WTC11 (cell line): ENCODE data around the gene SQOR. TPM values are rescaled to one million over a fixed set of nuclear protein-coding genes. Genes with fewer than 3 reads are reported as not detected.

Experiments used
- ARID4B ChIP-seq: sonication (generic); formaldehyde crosslinking; IDR thresholded peaks from 2 replicates; pipeline ENCODE4 v1.8.0; 2023; ENCODE audit warnings: missing genetic modification reagents, mild to moderate bottlenecking, borderline replicate concordance
- ATF1 ChIP-seq: sonication (generic); formaldehyde crosslinking; IDR thresholded peaks from 2 replicates; pipeline ENCODE4 v1.8.1; 2023; ENCODE audit warnings: mild to moderate bottlenecking, moderate library complexity, missing genetic modification reagents
- ATF3 ChIP-seq: sonication (generic); formaldehyde crosslinking; conservative IDR thresholded peaks from 2 replicates; pipeline ENCODE4 v1.8.1; 2022; ENCODE audit warnings: mild to moderate bottlenecking, missing genetic modification reagents
- CDX4 ChIP-seq: fragments of 250-450 bp; sonication (Bioruptor Pico); IDR thresholded peaks from 2 replicates; pipeline ENCODE4 v1.9.0; 2021; ENCODE audit warnings: moderate library complexity, mild to moderate bottlenecking, inconsistent platforms, borderline replicate concordance
- CREM ChIP-seq: sonication (generic); formaldehyde crosslinking; IDR thresholded peaks from 2 replicates; pipeline ENCODE4 v1.8.1; 2022; ENCODE audit warnings: mild to moderate bottlenecking, missing genetic modification reagents, moderate library complexity
- ELF4 ChIP-seq: sonication (generic); formaldehyde crosslinking; IDR thresholded peaks from 2 replicates; pipeline ENCODE4 v1.8.1; 2022; ENCODE audit warnings: low read depth, mild to moderate bottlenecking, moderate library complexity, missing genetic modification reagents
- FOXK1 ChIP-seq: sonication (generic); formaldehyde crosslinking; IDR thresholded peaks from 2 replicates; pipeline ENCODE4 v1.8.0; 2022; ENCODE audit warnings: mild to moderate bottlenecking, moderate library complexity, missing genetic modification reagents
- GABPB1 ChIP-seq: sonication (generic); formaldehyde crosslinking; IDR thresholded peaks from 2 replicates; pipeline ENCODE4 v1.8.1; 2023; ENCODE audit warnings: mild to moderate bottlenecking, missing genetic modification reagents
- HMGXB4 ChIP-seq: sonication (generic); formaldehyde crosslinking; IDR thresholded peaks from 2 replicates; pipeline ENCODE4 v1.8.1; 2023; ENCODE audit warnings: mild to moderate bottlenecking, moderate library complexity, missing genetic modification reagents
- KAT7 ChIP-seq: sonication (generic); formaldehyde crosslinking; IDR thresholded peaks from 2 replicates; pipeline ENCODE4 v1.8.1; 2023; ENCODE audit warnings: missing genetic modification reagents, mild to moderate bottlenecking, borderline replicate concordance
- MLX ChIP-seq: sonication (generic); formaldehyde crosslinking; IDR thresholded peaks from 2 replicates; pipeline ENCODE4 v1.8.1; 2023; ENCODE audit warnings: mild to moderate bottlenecking, missing genetic modification reagents, moderate library complexity
- NFYB ChIP-seq: sonication (generic); formaldehyde crosslinking; conservative IDR thresholded peaks from 2 replicates; pipeline ENCODE4 v1.8.0; 2022; ENCODE audit warnings: low read depth, missing genetic modification reagents
- NR2C2 ChIP-seq: sonication (generic); formaldehyde crosslinking; IDR thresholded peaks from 2 replicates; pipeline ENCODE4 v1.8.0; 2022; ENCODE audit warnings: mild to moderate bottlenecking, missing genetic modification reagents
- SMAD4 ChIP-seq: sonication (generic); formaldehyde crosslinking; IDR thresholded peaks from 2 replicates; pipeline ENCODE4 v1.8.0; 2022; ENCODE audit warnings: mild to moderate bottlenecking, missing genetic modification reagents
- TEAD1 ChIP-seq: sonication (generic); formaldehyde crosslinking; IDR thresholded peaks from 2 replicates; pipeline ENCODE4 v1.8.0; 2022; ENCODE audit warnings: mild to moderate bottlenecking, missing genetic modification reagents
- TEAD4 ChIP-seq: sonication (generic); formaldehyde crosslinking; IDR thresholded peaks from 2 replicates; pipeline ENCODE4 v1.8.0; 2022; ENCODE audit warnings: mild to moderate bottlenecking, missing genetic modification reagents
- ZNF219 ChIP-seq: sonication (generic); formaldehyde crosslinking; IDR thresholded peaks from 2 replicates; pipeline ENCODE4 v1.8.0; 2023; ENCODE audit warnings: missing genetic modification reagents, mild to moderate bottlenecking, borderline replicate concordance
- ZNF232 ChIP-seq: sonication (generic); formaldehyde crosslinking; IDR thresholded peaks from 2 replicates; pipeline ENCODE4 v1.8.0; 2022; ENCODE audit warnings: mild to moderate bottlenecking, missing genetic modification reagents
- total RNA-seq: library from RNA; stranded (reverse); gene quantifications from 3 replicates; pipeline ENCODE4 v1.2.3, GENCODE V29; 2021
- TF ChIP-seq, protein P1 (sequence below): sonication (generic); formaldehyde crosslinking; IDR thresholded peaks from 2 replicates; pipeline ENCODE4 v1.8.1; 2022; ENCODE audit warnings: low read depth, mild to moderate bottlenecking, moderate library complexity, missing genetic modification reagents, borderline replicate concordance
- TF ChIP-seq, protein P2 (sequence below): sonication (generic); formaldehyde crosslinking; IDR thresholded peaks from 2 replicates; pipeline ENCODE4 v1.8.1; 2023; ENCODE audit warnings: mild to moderate bottlenecking, missing genetic modification reagents, borderline replicate concordance
- TF ChIP-seq, protein P3 (sequence below): sonication (generic); formaldehyde crosslinking; IDR thresholded peaks from 2 replicates; pipeline ENCODE4 v1.8.1; 2022; ENCODE audit warnings: mild to moderate bottlenecking, missing genetic modification reagents, moderate library complexity, borderline replicate concordance

SQOR gene
- total RNA-seq, 1 experiment from 2014 or later: 0.72 TPM

GRCh38 chr15:45587095-45587862 is 47.5 kb upstream of the SQOR start, which contains the start of gene BLOC1S6 (continued):
- TF ChIP-seq, protein P1, sequence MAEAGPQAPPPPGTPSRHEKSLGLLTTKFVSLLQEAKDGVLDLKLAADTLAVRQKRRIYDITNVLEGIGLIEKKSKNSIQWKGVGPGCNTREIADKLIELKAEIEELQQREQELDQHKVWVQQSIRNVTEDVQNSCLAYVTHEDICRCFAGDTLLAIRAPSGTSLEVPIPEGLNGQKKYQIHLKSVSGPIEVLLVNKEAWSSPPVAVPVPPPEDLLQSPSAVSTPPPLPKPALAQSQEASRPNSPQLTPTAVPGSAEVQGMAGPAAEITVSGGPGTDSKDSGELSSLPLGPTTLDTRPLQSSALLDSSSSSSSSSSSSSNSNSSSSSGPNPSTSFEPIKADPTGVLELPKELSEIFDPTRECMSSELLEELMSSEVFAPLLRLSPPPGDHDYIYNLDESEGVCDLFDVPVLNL (CRISPR knock-in tag): no peak
- TF ChIP-seq ELF4: no peak
- peak; percentile 75; the same call in 1 of the 2 replicates for TF ChIP-seq KAT7
- TF ChIP-seq ARID4B (CRISPR knock-in tag): peak; percentile 89; the same call in 1 of the 2 replicates
- no peak; the same call in 1 of the 2 replicates for TF ChIP-seq HMGXB4 (CRISPR knock-in tag)
- no peak for TF ChIP-seq ATF3
- peak; percentile 43; the same call in 1 of the 2 replicates for TF ChIP-seq NFYB
- TF ChIP-seq MLX (CRISPR knock-in tag): 0 out of 2 replicates have a peak, but pooled peaks have one; percentile 63
- peak; percentile 86 for TF ChIP-seq GABPB1 (CRISPR knock-in tag)
- TF ChIP-seq ZNF232: 0 out of 2 replicates have a peak, but pooled peaks have one; percentile 54
- TF ChIP-seq CDX4 (CRISPR knock-in tag): no peak
- TF ChIP-seq TEAD1 (CRISPR knock-in tag): peak; percentile 84
- peak; percentile 68; the same call in 1 of the 2 replicates for TF ChIP-seq ZNF219
- TF ChIP-seq TEAD4 (CRISPR knock-in tag): peak; percentile 75
- TF ChIP-seq, protein P2, sequence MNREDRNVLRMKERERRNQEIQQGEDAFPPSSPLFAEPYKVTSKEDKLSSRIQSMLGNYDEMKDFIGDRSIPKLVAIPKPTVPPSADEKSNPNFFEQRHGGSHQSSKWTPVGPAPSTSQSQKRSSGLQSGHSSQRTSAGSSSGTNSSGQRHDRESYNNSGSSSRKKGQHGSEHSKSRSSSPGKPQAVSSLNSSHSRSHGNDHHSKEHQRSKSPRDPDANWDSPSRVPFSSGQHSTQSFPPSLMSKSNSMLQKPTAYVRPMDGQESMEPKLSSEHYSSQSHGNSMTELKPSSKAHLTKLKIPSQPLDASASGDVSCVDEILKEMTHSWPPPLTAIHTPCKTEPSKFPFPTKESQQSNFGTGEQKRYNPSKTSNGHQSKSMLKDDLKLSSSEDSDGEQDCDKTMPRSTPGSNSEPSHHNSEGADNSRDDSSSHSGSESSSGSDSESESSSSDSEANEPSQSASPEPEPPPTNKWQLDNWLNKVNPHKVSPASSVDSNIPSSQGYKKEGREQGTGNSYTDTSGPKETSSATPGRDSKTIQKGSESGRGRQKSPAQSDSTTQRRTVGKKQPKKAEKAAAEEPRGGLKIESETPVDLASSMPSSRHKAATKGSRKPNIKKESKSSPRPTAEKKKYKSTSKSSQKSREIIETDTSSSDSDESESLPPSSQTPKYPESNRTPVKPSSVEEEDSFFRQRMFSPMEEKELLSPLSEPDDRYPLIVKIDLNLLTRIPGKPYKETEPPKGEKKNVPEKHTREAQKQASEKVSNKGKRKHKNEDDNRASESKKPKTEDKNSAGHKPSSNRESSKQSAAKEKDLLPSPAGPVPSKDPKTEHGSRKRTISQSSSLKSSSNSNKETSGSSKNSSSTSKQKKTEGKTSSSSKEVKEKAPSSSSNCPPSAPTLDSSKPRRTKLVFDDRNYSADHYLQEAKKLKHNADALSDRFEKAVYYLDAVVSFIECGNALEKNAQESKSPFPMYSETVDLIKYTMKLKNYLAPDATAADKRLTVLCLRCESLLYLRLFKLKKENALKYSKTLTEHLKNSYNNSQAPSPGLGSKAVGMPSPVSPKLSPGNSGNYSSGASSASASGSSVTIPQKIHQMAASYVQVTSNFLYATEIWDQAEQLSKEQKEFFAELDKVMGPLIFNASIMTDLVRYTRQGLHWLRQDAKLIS (CRISPR knock-in tag): no peak
- peak; percentile 84; the same call in 1 of the 2 replicates for TF ChIP-seq SMAD4 (CRISPR knock-in tag)
- TF ChIP-seq FOXK1 (CRISPR knock-in tag): peak; percentile 82
- peak; percentile 69; the same call in 1 of the 2 replicates for TF ChIP-seq ATF1 (CRISPR knock-in tag)
- TF ChIP-seq, protein P3, sequence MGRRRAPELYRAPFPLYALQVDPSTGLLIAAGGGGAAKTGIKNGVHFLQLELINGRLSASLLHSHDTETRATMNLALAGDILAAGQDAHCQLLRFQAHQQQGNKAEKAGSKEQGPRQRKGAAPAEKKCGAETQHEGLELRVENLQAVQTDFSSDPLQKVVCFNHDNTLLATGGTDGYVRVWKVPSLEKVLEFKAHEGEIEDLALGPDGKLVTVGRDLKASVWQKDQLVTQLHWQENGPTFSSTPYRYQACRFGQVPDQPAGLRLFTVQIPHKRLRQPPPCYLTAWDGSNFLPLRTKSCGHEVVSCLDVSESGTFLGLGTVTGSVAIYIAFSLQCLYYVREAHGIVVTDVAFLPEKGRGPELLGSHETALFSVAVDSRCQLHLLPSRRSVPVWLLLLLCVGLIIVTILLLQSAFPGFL (CRISPR knock-in tag): 0 out of 2 replicates have a peak, but pooled peaks have one; percentile 40
- no peak for TF ChIP-seq NR2C2
- peak; percentile 94 for TF ChIP-seq CREM (CRISPR knock-in tag)
